Brain microvascular endothelial cell (primary cell): ENCODE measurements around the gene ASCC1.

Experiments used
- DNase-seq: peaks from one replicate; pipeline ENCODE4 v3.0.0-alpha.2; 2020
- H3K27ac ChIP-seq: fragments of 250-450 bp; sonication (Bioruptor Pico); 2 replicates; pipeline ENCODE4 v1.5.1; 2020; ENCODE audit warnings: mild to moderate bottlenecking, moderate library complexity
- H3K27me3 ChIP-seq: fragments of 250-450 bp; sonication (Bioruptor Pico); replicated peaks from 2 replicates; pipeline ENCODE4 v1.5.1; 2020; ENCODE audit warnings: mild to moderate bottlenecking
- H3K36me3 ChIP-seq: fragments of 250-450 bp; sonication (Bioruptor Pico); replicated peaks from 2 replicates; pipeline ENCODE4 v1.5.1; 2020; ENCODE audit warnings: mild to moderate bottlenecking
- H3K4me3 ChIP-seq: 2 replicates; pipeline ENCODE4 v1.5.1; 2011; ENCODE audit warnings: low read depth, mild to moderate bottlenecking, control low read depth, low read length, moderate library complexity
- in situ Hi-C: cut with HindIII; loops from 2 replicates; pipeline ENCODE4 v1.10.0; 2017; ENCODE audit warnings: low sequenced_read_pairs, low pct_ligation_motif_present
- TF ChIP-seq, protein P1 (sequence below): IDR thresholded peaks from 2 replicates; pipeline ENCODE4 v1.5.1; 2011; ENCODE audit warnings: low read depth, mild to moderate bottlenecking, moderate library complexity, low read length, control low read depth, inconsistent platforms; ENCODE audit errors: missing control alignments

The ASCC1 gene

DNA sequence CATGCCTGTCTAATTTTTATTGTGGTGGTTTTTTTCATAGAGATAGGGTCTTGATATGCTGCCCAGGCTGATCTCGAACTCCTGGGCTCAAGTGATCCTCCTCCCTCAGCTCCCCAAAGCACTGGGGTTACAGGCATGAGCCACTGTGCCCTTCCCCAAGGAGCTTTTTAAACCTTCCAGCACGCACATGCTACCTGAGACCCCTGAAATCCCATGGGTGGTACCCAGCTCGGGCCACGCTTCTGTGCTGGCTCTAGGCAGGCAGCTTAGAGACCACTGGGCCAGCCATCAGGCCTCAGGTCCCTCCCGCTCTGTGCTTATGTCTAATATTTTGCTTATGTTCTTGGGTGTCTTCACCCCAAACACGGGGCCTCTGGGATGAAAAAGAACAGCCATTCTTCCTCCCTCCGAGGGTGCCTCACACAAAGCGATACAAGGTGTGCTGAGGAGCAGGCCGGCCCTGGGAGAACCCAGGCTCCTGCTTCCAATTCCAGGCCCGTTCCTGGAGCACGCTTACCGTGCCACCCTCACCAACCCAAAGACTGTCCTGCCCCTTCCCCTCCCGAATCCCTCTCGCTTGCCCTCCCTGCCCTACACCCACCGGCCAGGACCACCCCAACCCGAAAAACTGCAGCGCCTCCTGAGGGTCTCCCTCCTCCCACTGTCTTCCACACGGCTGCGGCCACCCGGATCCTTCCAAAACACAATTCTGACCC is 138.6 kb downstream of the ASCC1 start:
- TF ChIP-seq, protein P1, sequence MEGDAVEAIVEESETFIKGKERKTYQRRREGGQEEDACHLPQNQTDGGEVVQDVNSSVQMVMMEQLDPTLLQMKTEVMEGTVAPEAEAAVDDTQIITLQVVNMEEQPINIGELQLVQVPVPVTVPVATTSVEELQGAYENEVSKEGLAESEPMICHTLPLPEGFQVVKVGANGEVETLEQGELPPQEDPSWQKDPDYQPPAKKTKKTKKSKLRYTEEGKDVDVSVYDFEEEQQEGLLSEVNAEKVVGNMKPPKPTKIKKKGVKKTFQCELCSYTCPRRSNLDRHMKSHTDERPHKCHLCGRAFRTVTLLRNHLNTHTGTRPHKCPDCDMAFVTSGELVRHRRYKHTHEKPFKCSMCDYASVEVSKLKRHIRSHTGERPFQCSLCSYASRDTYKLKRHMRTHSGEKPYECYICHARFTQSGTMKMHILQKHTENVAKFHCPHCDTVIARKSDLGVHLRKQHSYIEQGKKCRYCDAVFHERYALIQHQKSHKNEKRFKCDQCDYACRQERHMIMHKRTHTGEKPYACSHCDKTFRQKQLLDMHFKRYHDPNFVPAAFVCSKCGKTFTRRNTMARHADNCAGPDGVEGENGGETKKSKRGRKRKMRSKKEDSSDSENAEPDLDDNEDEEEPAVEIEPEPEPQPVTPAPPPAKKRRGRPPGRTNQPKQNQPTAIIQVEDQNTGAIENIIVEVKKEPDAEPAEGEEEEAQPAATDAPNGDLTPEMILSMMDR: no peak
- no peak for DNase-seq
- in situ Hi-C loops: no loop called here
- H3K27me3 ChIP-seq: peaks cover 4% of the 10 kb centered on the region
- no peak overlapping the region for H3K4me3 ChIP-seq
- H3K36me3 ChIP-seq: no peaks in the 10 kb centered on the region
- H3K27ac ChIP-seq: no peak overlapping the region

DNA sequence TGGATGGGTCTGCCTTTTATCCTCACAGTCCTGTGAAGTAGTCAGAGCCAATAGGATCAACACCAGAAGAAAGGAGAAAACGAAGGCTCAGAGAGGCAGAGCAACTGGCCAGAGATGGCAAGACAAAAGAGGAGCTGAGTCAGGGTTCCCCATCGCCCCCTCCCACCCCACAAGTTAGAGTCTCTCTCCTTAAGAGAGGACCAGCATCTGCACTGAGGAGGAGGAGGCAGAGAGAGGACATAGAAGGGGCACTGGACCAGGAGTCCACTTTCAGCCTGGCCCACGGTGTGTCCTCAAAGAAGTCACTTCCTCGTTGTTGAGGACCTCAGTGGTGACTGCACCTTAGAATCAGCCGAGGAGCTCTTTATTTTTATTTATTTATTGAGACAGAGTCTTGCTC is 139.3 kb downstream of the ASCC1 start:
- no peak overlapping the region for H3K27ac ChIP-seq
- in situ Hi-C loops: no loop called here
- H3K36me3 ChIP-seq: no peaks in the 10 kb centered on the region
- DNase-seq: no peak
- TF ChIP-seq, protein P1: no peak
- peaks cover 4% of the 10 kb centered on the region for H3K27me3 ChIP-seq
- no peak overlapping the region for H3K4me3 ChIP-seq

DNA sequence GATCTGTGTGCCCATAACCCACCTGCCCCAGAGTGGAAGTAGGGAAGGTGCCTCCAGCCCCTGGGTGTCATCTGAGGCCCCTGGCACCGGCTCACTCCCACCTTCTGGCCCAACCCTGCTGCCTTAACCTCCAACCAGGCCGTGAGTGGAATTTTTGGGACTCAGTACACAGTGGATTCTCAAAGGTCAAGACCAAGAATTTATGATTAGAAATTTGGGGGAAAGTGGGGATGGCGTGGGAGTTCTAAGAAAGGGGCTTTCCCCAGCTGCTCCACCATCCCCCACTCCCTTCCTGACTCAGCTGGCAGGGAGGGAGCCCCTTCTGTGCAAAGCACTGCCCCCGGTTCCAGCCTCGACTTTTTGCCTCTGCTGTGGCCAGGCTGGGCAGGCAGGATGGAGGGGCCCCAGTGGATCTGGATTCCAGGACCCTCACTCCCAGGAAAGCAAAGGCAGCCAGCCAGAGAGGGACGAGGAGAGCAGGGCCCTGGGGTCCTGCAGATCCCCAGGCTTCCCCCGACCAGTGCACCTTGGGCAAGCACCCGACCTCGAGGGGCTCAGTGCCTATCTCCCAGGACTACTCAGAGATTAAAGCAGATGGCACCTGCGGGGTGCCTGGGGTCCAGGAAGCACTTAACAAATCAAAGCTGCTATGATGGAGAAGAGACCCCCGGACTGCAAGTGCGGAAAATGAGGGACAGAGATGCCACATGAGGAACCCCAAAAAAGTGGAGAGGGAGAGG is 140.5 kb downstream of the ASCC1 start:
- Histone ChIP-seq H3K36me3 (no peaks in the 10 kb centered on the region), H3K27ac (no peak overlapping the region), H3K4me3 (no peak overlapping the region), H3K27me3 (peaks cover 4% of the 10 kb centered on the region)
- TF ChIP-seq, protein P1: no peak
- no peak for DNase-seq
- in situ Hi-C loops: no loop called here

DNA sequence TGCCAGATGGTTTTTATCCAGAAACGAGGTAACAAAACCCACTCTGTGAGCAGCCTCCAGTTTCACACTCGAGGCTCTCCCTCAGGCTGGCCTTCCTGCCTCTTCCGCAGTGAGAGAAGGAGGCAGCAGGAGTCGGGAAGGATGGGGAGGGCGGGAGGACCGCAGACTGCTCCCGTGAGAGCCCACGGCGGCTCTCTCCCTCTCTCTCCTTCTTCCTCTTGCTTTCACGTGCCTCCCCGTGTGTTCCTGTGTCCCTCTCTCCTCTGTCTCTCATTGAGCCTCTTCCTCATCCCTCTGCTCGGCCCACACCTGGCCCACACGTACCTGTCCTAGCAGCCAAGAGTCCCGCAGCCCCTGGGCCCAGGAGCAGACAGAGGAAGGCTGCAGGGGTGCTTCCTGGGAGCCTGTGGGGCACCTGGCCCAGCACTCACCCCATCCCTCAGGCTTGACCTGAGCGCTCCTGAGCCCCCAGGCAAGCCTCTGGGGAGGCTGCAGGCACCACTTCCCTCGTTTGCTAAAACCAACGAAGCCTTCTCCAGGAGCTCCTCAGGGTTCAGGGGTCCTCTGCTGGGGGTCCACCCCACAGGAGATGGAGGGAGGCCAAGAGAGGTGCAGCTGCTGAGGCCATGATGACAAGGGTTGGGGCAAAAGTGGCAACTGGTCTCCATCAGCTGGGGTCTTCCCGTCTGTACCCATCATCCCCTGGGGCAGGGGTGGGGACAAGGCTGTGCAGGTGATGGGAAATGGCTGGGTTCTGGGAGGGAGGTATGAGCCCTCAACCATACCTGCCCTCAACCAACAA is 141.3 kb downstream of the ASCC1 start:
- Histone ChIP-seq H3K27ac (no peak overlapping the region), H3K27me3 (peaks cover 4% of the 10 kb centered on the region), H3K4me3 (no peak overlapping the region), H3K36me3 (no peaks in the 10 kb centered on the region)
- TF ChIP-seq, protein P1: no peak
- in situ Hi-C loops: no loop called here
- DNase-seq: no peak

DNA sequence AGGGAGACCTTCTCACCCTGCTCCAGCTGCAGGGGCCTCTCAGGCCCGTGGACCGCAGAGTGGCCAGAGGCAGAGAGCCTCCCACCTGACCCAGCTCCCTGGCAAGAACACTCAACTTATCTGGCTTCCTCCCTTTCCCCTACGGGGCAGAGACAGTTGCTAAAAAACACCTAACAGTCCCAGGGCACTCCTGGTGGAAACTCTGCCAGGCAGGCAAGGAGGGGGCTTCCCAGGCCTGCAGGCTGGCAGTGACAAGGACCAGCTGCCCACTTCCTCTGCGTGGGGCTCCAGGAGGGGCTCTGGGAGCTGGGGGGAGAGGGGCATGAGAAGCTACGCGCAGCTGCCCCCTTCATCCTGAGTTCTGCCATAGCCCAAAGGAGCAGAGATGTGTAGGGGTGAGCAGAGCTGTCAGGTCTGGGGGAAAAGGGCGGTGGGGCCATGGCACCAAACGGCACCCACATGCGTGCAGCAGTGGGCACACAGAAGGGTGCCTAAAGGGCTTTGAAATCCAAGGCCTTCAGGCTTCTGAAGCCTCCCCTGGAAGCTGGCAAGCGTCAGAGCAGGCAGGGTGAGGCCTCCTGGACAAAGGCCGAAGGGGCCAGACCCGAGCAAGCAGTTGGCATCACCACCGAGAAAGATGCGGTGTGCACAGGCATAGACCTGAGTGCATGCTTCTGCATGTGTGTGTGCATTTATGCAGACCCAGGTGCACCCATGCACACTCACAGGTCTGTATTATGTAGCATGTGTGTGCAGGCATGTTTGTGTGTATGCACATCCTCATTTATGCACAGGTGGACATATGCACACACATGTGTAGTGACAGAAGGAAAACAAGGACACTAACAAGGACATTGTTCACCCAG is 142.1 kb downstream of the ASCC1 start:
- in situ Hi-C loops: no loop called here
- TF ChIP-seq, protein P1: no peak
- Histone ChIP-seq H3K27ac (no peak overlapping the region), H3K27me3 (peaks cover 4% of the 10 kb centered on the region), H3K36me3 (no peaks in the 10 kb centered on the region), H3K4me3 (no peak overlapping the region)
- no peak for DNase-seq
